Measurements from ENCODE around the gene DTWD2. TPM values are rescaled to one million over a fixed set of nuclear protein-coding genes. Genes with fewer than 3 reads are reported as not detected.

DTWD2 gene
- polyA plus RNA-seq, 1 of the 3 experiments (the other 2 are of a cell fraction), result 2.5 TPM

DNA sequence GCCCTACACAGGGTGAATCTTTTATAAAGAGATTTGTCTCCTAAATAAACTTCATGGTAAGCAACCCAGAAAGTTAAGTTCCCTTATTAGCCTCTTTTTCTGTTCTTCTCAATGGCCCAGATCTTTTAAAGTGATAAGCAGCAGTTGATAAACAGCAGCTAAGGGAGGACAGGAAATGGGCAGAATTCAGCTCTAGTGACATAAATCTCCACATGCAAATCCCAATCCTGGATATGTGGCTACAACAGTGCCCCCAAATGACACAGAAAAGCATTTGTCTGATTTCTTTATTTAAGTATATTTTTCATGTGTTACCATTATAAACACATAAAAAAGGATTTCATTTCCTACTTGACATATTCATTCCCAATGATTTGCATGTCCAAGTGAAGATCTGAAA, 199.0 kb downstream of the DTWD2 start:
- H3K9me3 ChIP-seq, result no peaks in the 10 kb centered on the region
- TF ChIP-seq MEF2A (IDR thresholded peaks at IDR 0.05; ENCODE audit: borderline replicate concordance, low read depth) (no peak), ELF1 (IDR thresholded peaks at IDR 0.05) (no peak), TEAD4 (IDR thresholded peaks at IDR 0.05; ENCODE audit: borderline replicate concordance, insufficient read depth) (no peak), RCOR1 (IDR thresholded peaks at IDR 0.05; ENCODE audit: low read length) (no peak), TCF12 (IDR thresholded peaks at IDR 0.05) (no peak), YY1 (IDR thresholded peaks at IDR 0.05; ENCODE audit: low read depth) (no peak), CHD2 (IDR thresholded peaks at IDR 0.05; ENCODE audit: low read length, partially characterized antibody) (no peak), NFIC (IDR thresholded peaks at IDR 0.05; ENCODE audit: borderline replicate concordance) (no peak), FOXJ3 (CRISPR knock-in tag; IDR thresholded peaks at IDR 0.05) (no peak), RXRA (IDR thresholded peaks at IDR 0.05; ENCODE audit: borderline replicate concordance, low read depth) (no peak), SMC3 (IDR thresholded peaks at IDR 0.05; ENCODE audit: low read depth, low read length) (no peak), FOXM1 (IDR thresholded peaks at IDR 0.05; ENCODE audit: low read depth) (no peak), RFX5 (IDR thresholded peaks at IDR 0.05; ENCODE audit: low read length) (no peak)
- TF ChIP-seq, protein P1, sequence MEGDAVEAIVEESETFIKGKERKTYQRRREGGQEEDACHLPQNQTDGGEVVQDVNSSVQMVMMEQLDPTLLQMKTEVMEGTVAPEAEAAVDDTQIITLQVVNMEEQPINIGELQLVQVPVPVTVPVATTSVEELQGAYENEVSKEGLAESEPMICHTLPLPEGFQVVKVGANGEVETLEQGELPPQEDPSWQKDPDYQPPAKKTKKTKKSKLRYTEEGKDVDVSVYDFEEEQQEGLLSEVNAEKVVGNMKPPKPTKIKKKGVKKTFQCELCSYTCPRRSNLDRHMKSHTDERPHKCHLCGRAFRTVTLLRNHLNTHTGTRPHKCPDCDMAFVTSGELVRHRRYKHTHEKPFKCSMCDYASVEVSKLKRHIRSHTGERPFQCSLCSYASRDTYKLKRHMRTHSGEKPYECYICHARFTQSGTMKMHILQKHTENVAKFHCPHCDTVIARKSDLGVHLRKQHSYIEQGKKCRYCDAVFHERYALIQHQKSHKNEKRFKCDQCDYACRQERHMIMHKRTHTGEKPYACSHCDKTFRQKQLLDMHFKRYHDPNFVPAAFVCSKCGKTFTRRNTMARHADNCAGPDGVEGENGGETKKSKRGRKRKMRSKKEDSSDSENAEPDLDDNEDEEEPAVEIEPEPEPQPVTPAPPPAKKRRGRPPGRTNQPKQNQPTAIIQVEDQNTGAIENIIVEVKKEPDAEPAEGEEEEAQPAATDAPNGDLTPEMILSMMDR (IDR thresholded peaks at IDR 0.05), result no peak
- no peak overlapping the region for H3K27ac ChIP-seq (ENCODE audit: low read depth in 2 of 2, low read length in 1 of 2)
- H4K20me1 ChIP-seq (ENCODE audit: insufficient read depth), result no peaks in the 10 kb centered on the region
- no peaks in the 10 kb centered on the region for H3F3A ChIP-seq (replicated peaks; ENCODE audit: insufficient read depth)
- H3K9ac ChIP-seq, result no peak overlapping the region
- H3K4me2 ChIP-seq, result no peak overlapping the region
- peaks cover 4 to 5% of the 10 kb centered on the region in 2 experiments; a peak in 3 of 4 replicates for H3K4me1 ChIP-seq (ENCODE audit: control insufficient read depth in 1 of 2, insufficient read depth in 2 of 2, low read depth in 1 of 2, low read length in 1 of 2)
- CTCF ChIA-PET, result no interaction called here
- no peak overlapping the region for H2AFZ ChIP-seq (ENCODE audit: low read depth)
- POLR2A ChIA-PET, result no interaction called here
- no peak overlapping the region for H3K4me3 ChIP-seq (ENCODE audit: low read depth in 2 of 2, low read length in 1 of 2)
- no peaks in the 10 kb centered on the region for H3K27me3 ChIP-seq (ENCODE audit: insufficient read depth)
- H3K9me2 ChIP-seq, result no peaks in the 10 kb centered on the region
- DNase-seq, result no peak
- no peaks in the 10 kb centered on the region for H3K79me2 ChIP-seq (ENCODE audit: insufficient read depth)
- no peaks in the 10 kb centered on the region for H3K36me3 ChIP-seq (replicated peaks in 1 of 2; ENCODE audit: control insufficient read depth in 1 of 2, insufficient read depth in 2 of 2, low read length in 1 of 2)

DNA sequence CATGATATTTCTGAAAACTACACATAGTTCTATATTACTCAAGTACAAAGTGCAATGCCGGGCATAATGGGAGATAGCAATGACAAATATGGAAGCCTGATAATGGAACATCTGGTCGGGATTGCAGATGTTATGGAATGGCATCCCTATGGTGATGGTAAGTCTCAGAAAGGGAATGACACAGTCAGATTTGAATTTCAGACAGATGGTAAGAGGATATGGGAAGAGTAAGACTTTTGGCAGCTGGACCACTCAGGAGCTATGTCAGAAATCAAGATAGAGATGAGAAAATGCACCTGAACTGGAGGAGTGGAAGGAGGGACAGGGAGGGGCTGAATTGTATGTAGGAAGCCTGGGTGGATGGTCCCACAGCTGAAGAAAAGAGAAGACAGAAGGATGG, 200.0 kb downstream of the DTWD2 start:
- Histone ChIP-seq H3F3A (replicated peaks; ENCODE audit: insufficient read depth) (no peaks in the 10 kb centered on the region), H3K9me2 (no peaks in the 10 kb centered on the region), H3K36me3 (replicated peaks in 1 of 2; ENCODE audit: control insufficient read depth in 1 of 2, insufficient read depth in 2 of 2, low read length in 1 of 2) (no peaks in the 10 kb centered on the region), H3K4me3 (ENCODE audit: low read depth in 2 of 2, low read length in 1 of 2) (no peak overlapping the region), H2AFZ (ENCODE audit: low read depth) (no peak overlapping the region), H3K9ac (no peak overlapping the region), H4K20me1 (ENCODE audit: insufficient read depth) (no peaks in the 10 kb centered on the region), H3K4me1 (ENCODE audit: control insufficient read depth in 1 of 2, insufficient read depth in 2 of 2, low read depth in 1 of 2, low read length in 1 of 2) (peaks cover 4 to 5% of the 10 kb centered on the region in 2 experiments; a peak in 3 of 4 replicates), H3K27ac (ENCODE audit: low read depth in 2 of 2, low read length in 1 of 2) (no peak overlapping the region), H3K79me2 (ENCODE audit: insufficient read depth) (no peaks in the 10 kb centered on the region), H3K4me2 (no peak overlapping the region), H3K27me3 (ENCODE audit: insufficient read depth) (no peaks in the 10 kb centered on the region), H3K9me3 (no peaks in the 10 kb centered on the region)
- DNase-seq, result no peak
- ChIA-PET POLR2A (no interaction called here), CTCF (no interaction called here)
- TF ChIP-seq, protein P2, sequence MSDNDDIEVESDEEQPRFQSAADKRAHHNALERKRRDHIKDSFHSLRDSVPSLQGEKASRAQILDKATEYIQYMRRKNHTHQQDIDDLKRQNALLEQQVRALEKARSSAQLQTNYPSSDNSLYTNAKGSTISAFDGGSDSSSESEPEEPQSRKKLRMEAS (IDR thresholded peaks at IDR 0.05; ENCODE audit: low read depth), result no peak
- TF ChIP-seq, protein P1 (IDR thresholded peaks at IDR 0.05), result no peak
- TF ChIP-seq NRF1 (IDR thresholded peaks at IDR 0.05; ENCODE audit: low read depth, low read length) (no peak), CHD2 (IDR thresholded peaks at IDR 0.05; ENCODE audit: low read length, partially characterized antibody) (no peak), RCOR1 (IDR thresholded peaks at IDR 0.05; ENCODE audit: low read length) (no peak), GABPA (IDR thresholded peaks at IDR 0.05; ENCODE audit: low read depth) (no peak)
- TF ChIP-seq, protein P3, sequence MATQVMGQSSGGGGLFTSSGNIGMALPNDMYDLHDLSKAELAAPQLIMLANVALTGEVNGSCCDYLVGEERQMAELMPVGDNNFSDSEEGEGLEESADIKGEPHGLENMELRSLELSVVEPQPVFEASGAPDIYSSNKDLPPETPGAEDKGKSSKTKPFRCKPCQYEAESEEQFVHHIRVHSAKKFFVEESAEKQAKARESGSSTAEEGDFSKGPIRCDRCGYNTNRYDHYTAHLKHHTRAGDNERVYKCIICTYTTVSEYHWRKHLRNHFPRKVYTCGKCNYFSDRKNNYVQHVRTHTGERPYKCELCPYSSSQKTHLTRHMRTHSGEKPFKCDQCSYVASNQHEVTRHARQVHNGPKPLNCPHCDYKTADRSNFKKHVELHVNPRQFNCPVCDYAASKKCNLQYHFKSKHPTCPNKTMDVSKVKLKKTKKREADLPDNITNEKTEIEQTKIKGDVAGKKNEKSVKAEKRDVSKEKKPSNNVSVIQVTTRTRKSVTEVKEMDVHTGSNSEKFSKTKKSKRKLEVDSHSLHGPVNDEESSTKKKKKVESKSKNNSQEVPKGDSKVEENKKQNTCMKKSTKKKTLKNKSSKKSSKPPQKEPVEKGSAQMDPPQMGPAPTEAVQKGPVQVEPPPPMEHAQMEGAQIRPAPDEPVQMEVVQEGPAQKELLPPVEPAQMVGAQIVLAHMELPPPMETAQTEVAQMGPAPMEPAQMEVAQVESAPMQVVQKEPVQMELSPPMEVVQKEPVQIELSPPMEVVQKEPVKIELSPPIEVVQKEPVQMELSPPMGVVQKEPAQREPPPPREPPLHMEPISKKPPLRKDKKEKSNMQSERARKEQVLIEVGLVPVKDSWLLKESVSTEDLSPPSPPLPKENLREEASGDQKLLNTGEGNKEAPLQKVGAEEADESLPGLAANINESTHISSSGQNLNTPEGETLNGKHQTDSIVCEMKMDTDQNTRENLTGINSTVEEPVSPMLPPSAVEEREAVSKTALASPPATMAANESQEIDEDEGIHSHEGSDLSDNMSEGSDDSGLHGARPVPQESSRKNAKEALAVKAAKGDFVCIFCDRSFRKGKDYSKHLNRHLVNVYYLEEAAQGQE (IDR thresholded peaks at IDR 0.05; ENCODE audit: low read depth, low read length), result no peak
- WGBS (ENCODE audit: low lambda C conversion rate), result 34% methylated on average over 2 of the region's 2 CpGs

Data from SK-N-SH (cell line).